ENCODE measurements around the gene PDHX.

- no peak for TF ChIP-seq CTCF (IDR thresholded peaks at IDR 0.05)
- no peak for TF ChIP-seq POLR2A (IDR thresholded peaks at IDR 0.05)
These were observed 4.7 kb upstream of the PDHX start for GRCh38 chr11:34911676-34912075.
